ENCODE data around the gene DUSP5.

The DUSP5 gene

DNA sequence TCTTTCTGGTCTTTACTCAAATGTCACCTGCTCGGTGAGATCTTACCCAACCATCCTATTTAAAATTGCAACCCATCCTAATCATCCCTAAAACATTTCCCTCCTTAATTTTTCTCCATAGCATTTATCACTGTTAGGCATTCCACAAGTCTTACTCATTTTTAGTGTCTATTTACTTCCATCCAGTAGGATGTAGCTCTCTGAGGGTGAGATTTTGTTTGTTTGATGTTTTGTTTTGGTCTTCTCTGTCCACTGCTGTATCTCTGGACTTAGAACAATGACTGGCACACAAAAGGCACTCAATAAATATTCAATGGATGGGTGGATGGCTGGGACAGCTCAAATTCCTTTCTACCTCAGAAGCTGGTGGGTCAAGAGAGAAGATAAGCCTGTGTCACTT, 15.8 kb upstream of the DUSP5 start:
- no peak for DNase-seq

GRCh38 chr10:110483633-110484032, 14.1 kb upstream of the DUSP5 start:
- DNase-seq = no peak

DNA sequence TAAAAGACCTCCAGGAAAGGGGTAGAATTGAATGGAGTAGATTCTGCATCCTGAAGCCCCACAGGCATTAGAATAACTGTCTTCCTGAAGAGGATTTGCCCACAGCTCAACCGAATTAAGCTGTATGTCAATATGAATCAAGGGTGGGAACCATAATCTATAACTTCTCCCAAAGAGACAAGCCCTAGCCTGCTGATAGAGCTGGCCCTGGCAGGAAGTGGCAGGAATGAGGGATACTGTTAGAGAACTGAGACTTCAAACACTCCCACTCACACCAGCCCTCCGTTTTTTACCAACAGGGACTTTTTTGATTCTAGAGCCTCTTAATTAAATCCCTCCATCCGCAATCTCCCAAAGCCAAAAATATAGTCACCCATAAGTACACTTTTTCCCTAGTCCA, 12.2 kb upstream of the DUSP5 start:
- DNase-seq = no peak

- no peak for DNase-seq
Measured at GRCh38 chr10:110486680-110487410, 10.9 kb upstream of the DUSP5 start.

GRCh38 chr10:110487411-110488331, 10.0 kb upstream of the DUSP5 start:
- peak; percentile 64 for DNase-seq

DNA sequence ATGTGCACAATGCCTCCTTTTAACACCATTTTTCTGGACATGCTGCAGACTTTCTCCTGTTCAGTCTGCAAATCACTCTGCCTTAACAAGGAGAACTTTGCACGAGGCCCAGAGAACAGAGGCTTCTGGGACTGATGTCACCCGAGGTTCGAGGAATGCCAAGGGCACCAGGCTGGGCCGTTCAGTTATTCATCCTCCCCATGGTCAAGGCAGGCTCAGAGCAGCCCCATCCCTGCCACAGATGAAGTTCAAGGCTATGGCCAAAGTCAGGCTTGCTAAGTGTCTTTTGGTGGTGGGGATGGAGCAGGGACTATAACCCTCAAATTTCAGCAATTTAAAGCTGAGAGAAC, 9.4 kb upstream of the DUSP5 start:
- DNase-seq = no peak

DNA sequence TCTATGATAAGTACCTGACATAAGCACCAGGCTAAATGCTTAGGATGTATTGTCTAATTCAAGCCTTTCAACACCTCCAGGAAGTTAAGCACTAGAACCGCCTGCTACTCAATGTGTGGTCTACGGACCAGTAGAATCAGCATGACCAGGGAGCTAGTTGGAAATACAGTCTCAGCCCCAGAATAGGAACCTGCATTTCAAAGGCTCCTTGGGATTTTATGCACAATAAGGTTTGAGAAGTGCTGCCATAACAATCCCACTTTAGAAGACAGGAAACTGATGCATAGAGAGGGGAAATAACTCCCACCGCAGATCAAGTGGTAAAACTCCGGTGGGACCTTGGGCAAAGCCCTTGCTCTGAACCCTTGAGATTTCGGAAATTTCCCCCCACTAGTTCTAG, 8.8 kb upstream of the DUSP5 start:
- peak; percentile 33 for DNase-seq

- no peak for DNase-seq
Measured at GRCh38 chr10:110490640-110491039, 7.1 kb upstream of the DUSP5 start.

GRCh38 chr10:110491346-110491745, 6.4 kb upstream of the DUSP5 start:
- no peak for DNase-seq

DNA sequence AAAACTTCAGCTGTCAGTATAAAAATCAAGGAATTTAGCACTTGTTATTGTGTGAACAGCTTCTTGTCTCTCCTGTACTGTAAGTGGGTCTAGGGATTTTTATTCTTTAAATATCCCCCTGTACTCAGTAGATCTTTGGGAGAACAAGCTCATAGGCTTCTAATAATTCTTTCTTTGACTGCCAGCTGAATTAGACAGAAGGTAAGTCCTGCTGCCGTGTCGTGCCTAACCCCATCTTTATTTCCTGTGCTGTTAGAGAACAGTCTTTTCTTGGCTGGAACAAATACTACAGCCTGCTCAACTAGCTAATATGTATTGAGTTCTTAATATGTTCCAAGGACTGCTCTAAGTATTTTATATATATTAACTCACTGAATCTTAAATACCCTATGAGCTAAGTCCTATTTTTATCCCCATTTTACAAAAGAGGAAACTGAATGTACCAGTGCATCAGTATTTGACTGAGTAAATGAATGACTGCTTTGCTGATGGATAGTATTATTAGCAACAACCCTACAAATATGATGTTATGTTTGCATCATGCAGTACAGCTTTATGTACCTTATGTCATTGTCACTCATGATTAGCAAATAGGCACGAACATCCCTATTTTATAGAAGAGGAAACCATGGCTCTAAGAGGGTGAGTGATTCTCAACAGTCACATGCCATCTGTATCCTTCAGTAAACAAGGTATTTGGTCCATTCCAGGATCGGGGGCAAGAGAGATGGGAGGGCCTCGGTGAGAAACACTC, 5.5 kb upstream of the DUSP5 start:
- DNase-seq = peak; percentile 42

GRCh38 chr10:110493832-110494426, 3.8 kb upstream of the DUSP5 start:
- DNase-seq = no peak

GRCh38 chr10:110494532-110494931, 3.2 kb upstream of the DUSP5 start:
- peak; percentile 9 for DNase-seq

- DNase-seq = no peak
Measured at GRCh38 chr10:110495731-110496552, 1.8 kb upstream of the DUSP5 start.

GRCh38 chr10:110496553-110497437, 912 bp upstream of the DUSP5 start:
- peak; percentile 24 for DNase-seq

- DNase-seq = peak; percentile 88
Measured at GRCh38 chr10:110498087-110498981, 627 bp downstream of the DUSP5 start.

- DNase-seq = peak; percentile 44
Measured at GRCh38 chr10:110498982-110499795, 1.5 kb downstream of the DUSP5 start.

- no peak for DNase-seq
Measured at GRCh38 chr10:110499796-110500514, 2.2 kb downstream of the DUSP5 start.

GRCh38 chr10:110500515-110500905, 2.8 kb downstream of the DUSP5 start:
- DNase-seq = peak; percentile 16

Measured in DMS53 (cell line).